CD1c-positive myeloid dendritic cell (primary cell): ENCODE measurements around the gene FBXL7.

ENCODE experiments used
- DNase-seq: peaks from one replicate; pipeline ENCODE4 v3.0.0-alpha.2; 2016; ENCODE audit errors: extremely low spot score

The FBXL7 gene

DNA sequence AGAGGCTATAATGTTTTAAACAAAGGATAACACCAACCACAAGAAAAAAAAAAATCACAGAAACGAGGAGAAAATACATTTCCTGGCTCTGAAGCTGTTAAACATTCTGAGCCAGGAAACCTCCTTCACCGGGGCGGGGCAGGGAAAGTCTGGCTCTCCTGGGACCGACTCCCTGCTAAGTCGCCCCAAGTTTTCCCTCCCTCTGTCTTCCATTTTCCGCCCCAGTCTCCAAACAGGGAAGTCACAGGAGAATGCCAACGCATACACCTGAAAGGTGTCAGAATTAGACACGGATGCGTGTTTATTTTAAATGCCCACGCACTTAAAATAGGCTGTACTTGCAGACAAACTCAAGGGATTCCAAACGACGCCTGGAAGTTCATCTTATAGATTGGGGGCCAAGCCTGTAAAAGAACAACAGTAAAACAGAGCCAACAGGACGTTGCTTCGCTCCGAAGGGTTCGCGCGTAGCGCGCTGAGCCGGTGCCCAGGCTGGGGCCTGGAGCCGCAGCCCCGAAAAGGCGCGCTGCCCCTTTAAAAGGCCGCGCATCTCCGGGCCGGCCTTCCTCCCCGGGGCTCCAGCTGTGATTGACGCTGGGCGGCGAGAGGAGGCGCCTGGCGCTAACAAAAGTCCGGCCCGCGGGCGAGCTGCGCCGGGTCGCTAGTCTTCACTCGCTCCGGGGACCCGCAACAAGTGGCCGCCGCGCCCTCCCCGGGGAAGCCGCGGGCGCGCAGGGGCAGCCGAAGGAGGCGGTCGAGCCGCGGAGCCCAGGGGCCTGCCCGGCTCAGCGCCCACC, at the start of gene FBXL7:
FBXL7 (plus strand) TSS at position 653 of the 797 bp plus-strand sequence.
- no peak for DNase-seq

DNA sequence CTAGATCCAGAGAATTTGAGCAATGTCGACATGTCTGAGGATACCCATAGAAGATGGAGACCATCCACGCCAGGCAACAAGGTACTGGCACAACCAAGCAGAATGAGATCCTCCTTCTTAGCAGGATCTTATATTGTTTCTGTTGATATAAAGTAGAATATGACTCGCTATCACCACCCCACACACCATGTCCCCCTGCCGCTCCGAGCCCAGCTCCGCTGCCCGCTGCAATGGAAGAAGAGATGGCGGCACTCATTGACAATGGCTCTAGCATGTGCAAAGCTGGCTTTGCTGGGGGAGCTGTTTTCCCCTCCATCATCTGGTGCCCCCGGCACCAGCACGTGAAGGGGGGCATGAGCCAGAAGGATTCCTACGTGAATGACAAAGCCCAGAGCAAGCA, 49.5 kb upstream of the FBXL7 start:
- DNase-seq, result no peak

DNA sequence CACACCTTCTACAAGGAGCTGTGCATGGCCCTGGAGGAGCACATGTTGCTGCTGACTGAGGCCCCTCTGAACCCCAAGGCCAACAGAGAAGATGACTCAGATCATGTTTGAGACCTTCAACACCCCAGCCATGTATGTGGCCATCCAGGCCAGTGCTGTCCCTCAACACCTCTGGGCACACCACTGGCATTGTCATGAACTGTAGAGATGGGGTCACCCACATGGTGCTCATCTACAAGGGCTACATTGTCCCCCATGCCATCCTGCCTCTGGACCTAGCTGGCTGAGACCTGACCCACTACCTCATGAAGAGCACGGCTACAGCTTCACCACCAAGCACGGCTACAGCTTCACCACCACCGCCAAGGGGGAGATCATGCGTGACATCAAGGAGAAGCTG, 49.0 kb upstream of the FBXL7 start:
- DNase-seq, result no peak

DNA sequence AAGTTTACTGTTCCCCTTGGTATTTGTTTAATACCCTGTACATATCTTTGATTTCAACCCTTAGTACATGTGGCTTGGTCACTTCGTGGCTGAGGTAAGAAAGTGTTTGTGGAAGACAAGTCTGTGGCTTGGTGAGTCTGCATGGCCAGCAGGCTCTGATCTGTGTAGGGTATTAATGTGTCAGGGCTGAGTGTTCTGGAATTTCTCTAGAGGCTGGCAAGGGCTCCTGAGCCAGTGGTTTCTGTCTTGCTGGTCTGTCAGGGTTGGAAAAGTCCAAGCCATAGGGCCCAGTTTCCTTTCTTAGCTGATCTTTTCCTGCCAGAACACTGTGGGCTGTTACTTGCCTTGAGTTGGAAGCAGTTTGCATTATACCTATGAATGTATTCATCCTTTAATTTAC, 48.0 kb upstream of the FBXL7 start:
- no peak for DNase-seq

DNA sequence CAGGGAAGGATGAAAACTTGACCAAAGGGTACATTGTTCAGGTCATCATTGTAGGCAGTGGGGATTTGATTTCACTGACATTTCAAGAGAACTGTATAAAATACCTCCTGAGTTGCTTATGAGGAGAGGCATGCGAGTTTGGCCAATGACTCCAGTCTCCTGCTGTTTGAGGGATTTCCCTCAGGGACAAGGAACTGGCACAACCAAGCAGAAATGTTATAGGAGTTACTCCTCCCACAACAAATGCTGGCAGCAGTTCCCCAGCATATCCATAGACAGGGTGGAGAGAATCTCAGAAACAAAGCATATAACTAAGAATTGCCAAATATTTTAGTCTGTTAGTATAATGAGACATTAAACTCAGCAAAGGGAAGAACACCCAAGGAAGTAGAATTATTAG, 47.2 kb upstream of the FBXL7 start:
- DNase-seq, result no peak

DNA sequence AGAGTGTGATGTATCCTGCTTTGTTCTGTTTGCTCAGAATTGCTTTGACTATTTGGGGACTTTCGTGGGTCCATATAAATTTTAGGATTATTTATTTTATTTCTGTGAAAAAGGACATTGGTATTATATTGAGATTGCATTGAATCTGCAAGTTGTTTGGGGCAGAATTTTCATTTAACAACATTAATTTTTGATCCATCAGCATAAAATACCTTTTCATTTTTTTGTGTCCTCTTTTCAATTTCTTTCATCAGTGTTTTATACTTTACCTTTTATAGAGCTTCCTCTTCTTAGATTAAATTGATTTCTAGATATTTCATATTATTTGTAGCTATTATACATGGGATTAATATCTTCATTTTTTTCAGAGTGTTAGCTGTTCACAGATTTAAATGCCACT, 40.8 kb upstream of the FBXL7 start:
- DNase-seq, result no peak

DNA sequence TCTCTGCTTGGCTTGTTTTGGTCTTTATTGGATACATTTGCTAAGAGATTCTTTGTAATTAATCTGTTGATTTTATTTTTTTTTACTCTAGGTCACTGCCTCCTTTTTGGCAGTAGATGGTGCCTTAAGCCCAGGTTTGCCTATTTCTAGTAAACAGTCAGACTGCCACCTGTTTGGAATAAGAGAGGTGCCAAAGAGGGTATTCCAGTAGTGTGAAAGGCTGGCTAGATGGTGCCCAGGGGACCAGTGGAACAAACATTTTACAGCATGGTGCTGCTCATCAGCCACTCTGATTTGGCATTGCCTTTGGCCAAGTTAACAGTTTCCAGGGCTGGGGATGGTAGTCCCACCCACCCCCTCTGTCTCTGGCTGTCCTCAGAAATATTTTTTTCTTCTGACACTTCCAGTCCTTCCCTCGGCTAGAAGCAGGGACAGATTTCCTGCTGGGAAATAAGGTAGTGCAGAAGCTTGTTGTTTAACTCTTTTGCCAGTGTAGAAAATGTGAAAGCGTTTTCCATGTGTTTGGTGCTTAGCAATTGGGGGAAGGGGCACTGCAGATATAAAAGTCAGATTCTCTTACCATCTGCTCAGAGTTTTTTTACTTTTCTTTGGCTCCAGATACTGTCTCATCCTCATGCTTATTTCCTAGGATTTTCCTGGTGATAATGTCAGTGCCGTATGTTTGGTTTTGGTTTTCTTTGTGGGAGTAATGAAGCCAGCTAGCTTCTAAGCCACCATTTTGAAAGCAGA, 36.6 kb upstream of the FBXL7 start:
- DNase-seq, result no peak

DNA sequence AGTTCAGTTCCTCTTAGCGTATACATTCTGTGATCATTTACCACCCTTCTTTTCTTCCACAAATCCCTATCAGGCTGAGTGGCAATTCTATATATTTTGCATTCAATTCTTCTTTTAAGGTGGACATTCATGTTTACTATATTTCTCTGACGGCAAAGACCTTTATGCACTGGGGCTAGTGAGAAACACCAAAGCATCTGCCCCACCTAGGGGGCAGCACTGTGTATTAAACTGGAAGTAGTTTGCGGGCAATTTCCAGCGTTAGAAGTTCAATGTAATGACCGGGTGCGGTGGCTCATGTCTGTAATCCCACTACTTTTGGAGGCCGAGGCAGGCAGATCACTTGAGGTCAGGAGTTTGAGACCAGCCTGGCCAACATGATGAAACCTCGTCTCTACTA, 27.9 kb upstream of the FBXL7 start:
- DNase-seq, result no peak

DNA sequence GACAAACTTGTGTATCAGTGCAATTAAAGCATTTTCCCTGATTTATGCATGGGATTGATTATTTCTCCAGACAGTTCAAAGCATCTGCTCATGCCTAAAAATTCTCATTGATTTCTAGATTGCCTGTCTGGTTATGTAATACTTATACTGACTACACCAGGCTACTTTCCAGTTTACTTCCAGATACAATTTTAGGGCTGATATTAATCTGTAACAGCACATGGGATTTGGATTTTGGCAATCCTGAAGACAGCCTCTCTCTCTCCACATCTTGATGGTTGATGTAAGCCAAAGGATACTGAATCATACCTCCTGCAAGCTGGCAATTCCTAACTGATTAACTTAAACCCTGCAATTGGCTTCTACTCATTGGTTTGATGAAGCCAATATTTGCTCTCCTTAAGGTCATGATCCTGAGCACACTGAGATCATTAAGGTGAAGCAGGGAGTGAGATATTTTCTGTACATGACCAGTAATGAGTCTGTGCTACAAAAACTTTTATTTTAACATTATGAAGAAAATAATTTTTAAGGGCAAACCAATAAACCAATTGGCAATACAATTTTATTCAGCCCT, 25.7 kb upstream of the FBXL7 start:
- no peak for DNase-seq

DNA sequence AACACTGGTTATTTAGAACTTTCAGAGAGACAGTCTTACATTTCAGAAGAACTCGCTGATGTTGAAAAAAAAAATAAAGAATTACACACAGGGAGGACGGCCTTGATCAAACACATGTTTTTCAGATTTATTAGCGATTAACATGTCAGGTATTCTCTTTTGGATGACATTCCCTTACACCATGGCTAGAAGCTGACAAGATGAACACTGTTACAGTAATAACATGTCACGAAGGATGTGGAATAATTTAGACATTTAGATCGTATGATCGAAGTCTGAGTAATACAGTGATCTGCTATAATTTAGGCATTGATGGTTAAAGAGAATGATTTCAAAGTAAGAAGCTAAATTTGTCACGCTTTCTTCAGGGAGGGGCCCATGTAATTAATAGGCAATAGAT, 24.6 kb upstream of the FBXL7 start:
- DNase-seq, result no peak

DNA sequence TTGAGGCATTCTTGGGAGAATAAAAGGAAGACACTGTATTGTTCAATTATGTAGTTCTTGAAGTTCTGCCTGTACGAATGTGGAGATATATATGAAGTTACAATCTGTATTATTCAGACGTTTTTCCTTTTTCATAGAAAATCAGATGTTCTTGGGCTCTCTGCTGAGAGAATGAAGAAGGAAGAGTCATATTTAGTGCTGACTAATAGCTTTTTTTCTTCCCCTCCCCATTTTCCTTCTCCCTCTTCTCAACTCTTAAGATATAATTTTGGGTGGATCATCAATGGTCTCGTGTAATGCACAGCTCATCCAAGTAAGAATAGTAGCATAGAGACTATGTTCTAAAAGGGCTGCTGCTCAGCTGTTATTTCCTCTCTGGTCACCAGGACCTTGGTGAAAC, 23.0 kb upstream of the FBXL7 start:
- no peak for DNase-seq

DNA sequence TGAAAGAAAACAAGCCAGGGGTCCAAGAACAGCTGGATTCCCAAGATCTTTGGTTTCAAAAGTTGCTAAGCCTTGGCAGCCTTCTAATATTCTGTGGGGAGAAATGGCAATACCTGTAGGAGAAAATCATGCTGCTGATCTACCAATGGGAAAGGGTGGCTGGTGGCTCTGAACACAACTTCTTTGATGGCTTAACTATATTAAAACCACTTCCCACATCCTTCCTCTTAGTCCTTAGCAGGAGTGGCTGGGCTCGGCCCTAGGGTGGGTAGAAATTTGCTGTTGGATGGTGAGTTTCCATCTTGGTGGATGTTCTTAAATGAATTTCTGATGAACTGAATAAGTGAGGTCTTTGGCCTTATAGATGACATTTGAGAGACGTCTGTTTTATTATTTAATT, 19.5 kb upstream of the FBXL7 start:
- DNase-seq, result no peak

DNA sequence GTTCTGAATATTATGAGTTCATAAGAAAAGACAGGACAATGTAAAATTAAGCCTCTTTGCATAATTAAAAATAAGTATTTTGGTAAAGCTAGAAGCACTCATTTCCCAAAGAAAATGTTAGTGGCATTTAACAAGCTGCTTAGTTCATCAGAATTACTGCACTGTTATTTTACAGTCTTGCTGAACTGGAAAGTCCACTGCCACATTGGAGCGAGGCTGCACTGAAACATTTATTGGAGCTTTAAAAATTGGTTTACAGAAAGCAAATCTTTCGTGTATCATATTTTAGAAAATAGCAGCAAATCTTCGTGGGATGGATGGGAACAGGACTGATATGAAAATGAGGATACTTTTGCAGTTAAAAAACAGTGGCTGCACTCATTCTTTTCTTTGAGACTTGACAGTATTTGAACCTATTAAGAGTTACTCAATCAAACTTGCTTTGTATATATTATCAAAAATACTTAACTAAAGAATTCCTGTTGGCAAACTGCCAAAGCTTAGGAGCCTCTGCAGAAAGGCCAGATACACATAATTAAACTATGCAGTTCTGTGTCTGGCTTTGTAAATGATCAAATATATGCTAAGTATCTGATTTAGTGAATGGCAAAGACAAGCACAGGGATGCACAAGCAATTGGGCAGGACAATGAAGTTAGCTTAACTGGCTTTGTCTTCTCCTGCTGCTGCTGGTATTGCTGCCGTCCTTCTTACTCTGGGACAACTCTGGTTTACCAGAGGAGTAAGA, 16.5 kb upstream of the FBXL7 start:
- no peak for DNase-seq

DNA sequence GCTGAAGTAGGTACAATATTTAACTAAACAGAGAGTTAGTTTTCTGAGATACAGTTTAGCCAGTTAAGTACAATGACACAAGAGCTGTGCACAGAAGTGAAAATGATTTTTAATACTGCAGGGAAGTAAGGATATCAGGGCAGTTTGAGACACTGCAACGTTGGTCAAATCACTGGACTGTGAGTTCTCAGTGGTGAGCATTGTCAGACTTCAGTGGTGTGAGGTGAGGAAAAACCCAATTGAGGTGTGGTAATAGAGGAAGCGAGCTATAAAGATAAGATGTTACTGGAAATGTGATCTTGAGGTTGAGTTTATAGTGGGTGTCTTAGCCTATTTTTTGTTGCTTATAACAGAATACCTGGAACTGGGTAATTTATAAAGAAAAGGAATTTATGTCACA, 12.8 kb upstream of the FBXL7 start:
- DNase-seq, result no peak

DNA sequence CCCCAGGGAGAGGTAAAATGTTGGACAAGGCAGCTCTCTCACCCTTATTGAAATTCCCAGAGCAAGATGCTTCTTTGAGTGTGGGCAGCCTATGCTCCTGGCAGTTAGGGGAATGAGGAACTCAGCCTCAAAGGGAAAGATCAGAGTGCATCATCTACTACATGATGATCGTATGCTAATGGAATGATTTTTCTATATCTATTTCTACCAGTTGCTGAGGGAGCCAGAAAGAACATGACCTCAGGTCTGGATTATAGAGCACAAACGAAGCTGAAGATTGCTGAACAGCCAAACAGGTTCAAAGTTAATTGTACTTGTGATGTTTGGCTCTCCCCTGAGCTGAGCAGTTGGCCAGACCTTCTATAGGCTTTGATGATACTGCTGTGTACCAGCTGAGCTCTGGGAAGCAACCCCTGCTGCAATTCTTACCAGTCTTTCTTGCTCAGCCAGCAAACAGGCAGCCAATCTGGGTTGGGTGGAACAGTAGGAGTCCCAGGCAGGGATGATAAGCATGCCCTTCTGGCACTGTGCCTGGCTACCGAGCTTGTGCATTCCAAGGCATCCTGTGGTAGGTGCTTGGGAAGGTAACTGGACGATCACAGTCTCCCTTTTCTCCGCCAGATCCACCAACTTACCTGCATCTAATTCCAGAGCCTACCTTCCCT, 10.3 kb upstream of the FBXL7 start:
- no peak for DNase-seq

DNA sequence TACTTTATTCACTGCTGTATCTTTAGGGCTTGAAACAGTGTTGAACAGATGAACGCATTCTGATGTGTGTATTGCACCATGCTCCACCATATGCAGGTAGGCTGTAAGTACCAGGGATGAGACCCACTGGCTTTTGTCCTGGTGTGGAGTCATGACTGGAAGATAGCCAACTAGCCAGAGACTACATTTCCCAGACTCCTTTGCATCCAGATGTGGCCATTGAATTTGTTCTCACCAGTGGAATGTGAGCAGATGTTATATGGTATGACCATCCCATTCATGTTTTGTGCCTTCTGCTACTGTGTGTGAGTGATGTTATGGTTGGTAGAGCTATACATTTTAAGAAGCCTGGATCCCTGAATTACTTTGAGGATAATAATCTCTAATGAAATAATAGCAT, 7.4 kb upstream of the FBXL7 start:
- DNase-seq, result no peak

DNA sequence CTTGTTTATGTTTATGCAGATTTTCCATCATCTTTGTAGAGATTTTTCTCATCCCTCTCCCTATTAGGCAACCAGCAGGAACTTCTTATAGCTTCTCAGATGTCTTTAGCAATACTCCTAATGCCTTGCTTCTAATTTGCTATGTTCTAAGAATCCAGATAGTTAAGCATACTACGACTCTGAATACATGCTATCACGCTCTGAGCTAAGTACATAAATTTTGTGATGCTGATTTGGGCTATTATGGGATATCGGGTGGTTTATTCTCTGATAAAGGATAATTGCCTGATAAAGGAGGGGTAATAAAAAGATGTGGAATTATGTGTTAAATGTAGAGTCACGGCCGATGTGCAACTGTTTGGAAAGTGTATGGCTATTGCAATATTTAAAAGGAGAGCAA, 6.5 kb upstream of the FBXL7 start:
- no peak for DNase-seq

DNA sequence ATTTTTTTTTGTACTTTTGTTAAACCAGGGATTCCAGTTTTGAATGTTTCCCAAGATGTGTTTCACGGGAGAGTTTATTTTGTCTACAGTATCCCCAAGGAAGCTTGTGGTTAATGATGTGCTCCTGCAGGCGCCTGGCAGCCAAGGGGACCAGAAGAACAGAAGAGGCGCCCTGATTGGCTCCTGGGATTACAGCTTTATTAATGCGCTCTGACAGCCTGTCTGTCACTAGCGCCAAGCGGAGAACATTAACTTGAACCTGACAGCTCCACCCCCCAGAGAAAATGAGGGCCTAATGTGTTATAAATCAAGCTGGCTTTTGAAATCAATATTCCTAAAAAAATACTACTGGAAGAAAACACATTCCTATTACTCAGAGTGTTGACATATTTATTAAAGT, 5.0 kb upstream of the FBXL7 start:
- DNase-seq, result no peak

DNA sequence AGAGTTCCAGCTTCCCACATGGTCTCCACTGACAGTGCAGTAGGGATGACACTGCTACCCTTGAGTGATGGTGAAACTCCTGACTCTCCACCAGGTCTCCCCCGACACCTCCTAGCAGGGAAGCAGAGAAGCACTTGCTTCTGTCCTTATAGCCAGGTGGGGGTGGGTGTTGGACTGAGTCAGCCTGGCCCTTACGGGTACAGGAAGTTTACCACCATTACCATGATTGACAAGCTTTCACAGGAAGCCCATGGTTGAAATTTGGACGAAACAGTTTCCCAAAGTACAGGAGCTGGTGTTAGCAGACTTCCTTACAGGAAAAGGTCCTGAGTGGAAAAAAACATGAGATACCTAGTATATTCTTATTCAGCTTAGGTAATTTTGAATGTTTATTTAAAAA, 3.1 kb upstream of the FBXL7 start:
- no peak for DNase-seq

DNA sequence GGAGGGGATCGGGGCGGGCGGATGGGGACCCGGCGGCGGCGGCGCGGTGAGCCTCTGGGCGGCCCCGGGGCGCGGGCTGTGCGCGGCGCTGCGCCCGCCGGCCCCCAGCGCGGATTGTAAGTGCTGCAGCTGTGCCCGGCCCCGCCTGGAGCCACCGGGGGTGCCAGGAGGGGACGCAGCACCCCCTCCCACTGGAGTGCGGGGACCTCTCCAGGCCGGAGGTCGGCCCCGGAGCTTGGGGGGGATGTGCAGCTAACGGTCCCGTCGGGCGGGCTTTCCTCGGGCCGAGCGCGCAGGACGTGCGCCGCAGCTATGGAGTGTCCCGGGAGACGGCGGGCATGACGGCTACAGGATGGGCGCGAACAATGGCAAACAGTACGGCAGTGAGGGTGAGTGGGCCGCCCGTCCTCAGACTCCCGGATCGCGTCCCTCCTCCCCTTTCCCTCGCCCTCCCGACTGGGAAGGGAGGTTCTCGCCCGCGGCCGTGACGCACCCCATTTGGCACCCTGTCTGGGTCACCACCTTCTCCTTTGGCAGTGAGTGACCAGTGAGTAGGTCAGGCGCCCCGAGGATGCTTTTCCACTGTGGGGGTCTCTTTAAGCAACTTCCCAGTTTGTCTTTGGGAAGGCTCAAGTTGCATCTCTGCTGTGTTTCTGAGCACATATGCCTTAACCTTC, 483 bp downstream of the FBXL7 start:
- no peak for DNase-seq

DNA sequence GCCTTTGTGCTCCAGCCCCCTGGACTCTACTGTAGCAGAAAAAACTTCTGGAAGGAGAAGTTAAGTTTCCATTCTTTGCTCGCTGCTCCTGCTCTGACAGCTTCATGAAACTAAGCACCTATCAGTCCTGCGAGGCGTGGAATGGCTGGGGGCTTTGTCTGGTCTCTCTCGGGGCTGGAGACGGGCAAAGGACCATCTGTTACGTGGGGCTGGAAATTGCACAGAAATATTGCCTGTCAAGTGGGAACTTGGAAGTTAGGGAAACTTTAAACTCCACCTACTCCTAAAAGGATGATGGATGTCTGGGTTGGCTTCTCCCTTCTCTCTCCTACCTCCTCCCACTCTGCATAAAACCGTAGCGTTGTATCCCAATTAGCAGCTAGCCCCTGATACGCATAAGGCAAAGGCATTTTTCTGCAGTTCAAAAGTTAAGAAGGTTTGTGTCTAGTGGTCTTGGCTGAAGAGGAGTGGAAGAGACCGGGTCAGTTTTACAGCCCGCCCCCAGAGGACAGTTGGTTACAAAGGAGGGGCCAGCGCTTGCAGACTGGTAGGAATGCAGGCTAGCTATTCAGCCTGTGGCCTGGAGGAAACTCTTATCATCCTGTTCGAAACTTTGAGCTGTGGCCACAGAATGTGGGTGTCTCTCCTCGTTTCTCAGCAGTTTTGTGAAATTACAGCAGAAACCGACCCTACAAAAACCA, 1.3 kb downstream of the FBXL7 start:
- DNase-seq, result no peak
